SK-N-SH (cell line): ENCODE measurements around the gene PTPRK. TPM values are rescaled to one million over a fixed set of nuclear protein-coding genes. Genes with fewer than 3 reads are reported as not detected.

Experiments
- CTCF ChIA-PET: fragments of 300-600, 350-600 bp; formaldehyde crosslinking; extraction: SDS; loops from one replicate; lab custom pipeline; 2021; lab: Yijun Ruan, JAX
- POLR2A ChIA-PET: fragments of 350-600 bp; sonication (Branson Sonifier 250); formaldehyde crosslinking; extraction: SDS; loops from one replicate; lab custom pipeline; 2020; ENCODE audit warnings: antibody characterized with exemption, inconsistent platforms; lab: Yijun Ruan, JAX
- DNase-seq: peaks from one replicate; pipeline ENCODE4 v3.0.0; 2012
- H2AFZ ChIP-seq: fragments of 200-600 bp; sonication (generic); 2 replicates; pipeline ENCODE4 v1.8.1; 2016; ENCODE audit warnings: antibody characterized with exemption, mild to moderate bottlenecking, low read depth
- H3F3A ChIP-seq: fragments of 200-600 bp; sonication (generic); replicated peaks from 2 replicates; pipeline ENCODE3; 2016; ENCODE audit warnings: antibody characterized with exemption, mild to moderate bottlenecking; ENCODE audit not compliant: insufficient read depth
- H3K27ac ChIP-seq, 2 experiments: fragments of 200-500 bp in 1 of 2; fragments of 200-600 bp in 1 of 2; sonication (Bioruptor generic) in 1 of 2; sonication (generic), shearing (Covaris generic) in 1 of 2; 2 replicates each; pipeline versions ENCODE4 v1.5.1 to v1.6.1; 2014 to 2016; ENCODE audit warnings: low read depth in 2 of 2, inconsistent platforms in 1 of 2, low read length in 1 of 2, mild to moderate bottlenecking in 1 of 2, mixed read lengths in 1 of 2
- H3K27me3 ChIP-seq: fragments of 200-600 bp; sonication (generic), shearing (Covaris generic); 2 replicates; pipeline ENCODE4 v1.6.1; 2016; ENCODE audit warnings: mixed run types; ENCODE audit not compliant: insufficient read depth
- H3K36me3 ChIP-seq, 2 experiments: fragments of 200-500 bp in 1 of 2; fragments of 200-600 bp in 1 of 2; sonication (Bioruptor generic) in 1 of 2; sonication (generic) in 1 of 2; replicated peaks in 1 of 2; 2 replicates each; pipeline versions ENCODE3 to v1.5.1; 2014 to 2016; ENCODE audit warnings: low read length in 1 of 2, mild to moderate bottlenecking in 1 of 2; ENCODE audit not compliant: insufficient read depth in 2 of 2, control insufficient read depth in 1 of 2
- H3K4me1 ChIP-seq, 2 experiments: fragments of 200-500 bp in 1 of 2; fragments of 200-600 bp in 1 of 2; sonication (Bioruptor generic) in 1 of 2; sonication (generic), shearing (Covaris generic) in 1 of 2; 2 replicates each; pipeline versions ENCODE4 v1.5.1 to v1.6.1; 2014 to 2016; ENCODE audit warnings: low read depth in 1 of 2, low read length in 1 of 2, mixed run types in 1 of 2; ENCODE audit not compliant: insufficient read depth in 2 of 2, control insufficient read depth in 1 of 2
- H3K4me2 ChIP-seq: fragments of 200-600 bp; sonication (generic), shearing (Covaris generic); 2 replicates; pipeline ENCODE4 v1.6.1; 2017; ENCODE audit warnings: mixed run types
- H3K4me3 ChIP-seq, 2 experiments: fragments of 200-500 bp in 1 of 2; fragments of 200-600 bp in 1 of 2; sonication (Bioruptor generic) in 1 of 2; sonication (generic), shearing (Covaris generic) in 1 of 2; 2 replicates each; pipeline versions ENCODE4 v1.5.1 to v1.8.1; 2014 to 2016; ENCODE audit warnings: low read depth in 2 of 2, inconsistent platforms in 1 of 2, low read length in 1 of 2, mild to moderate bottlenecking in 1 of 2, mixed read lengths in 1 of 2, moderate library complexity in 1 of 2
- H3K79me2 ChIP-seq: fragments of 200-600 bp; sonication (generic); 2 replicates; pipeline ENCODE4 v1.8.1; 2017; ENCODE audit warnings: mild to moderate bottlenecking; ENCODE audit not compliant: insufficient read depth
- H3K9ac ChIP-seq: fragments of 200-600 bp; sonication (generic); 2 replicates; pipeline ENCODE4 v1.6.1; 2017; ENCODE audit warnings: mixed run types
- H3K9me2 ChIP-seq: fragments of 200-600 bp; sonication (generic); 2 replicates; pipeline ENCODE4 v1.6.1; 2017; ENCODE audit warnings: mixed run types
- H3K9me3 ChIP-seq: fragments of 200-600 bp; sonication (generic); 2 replicates; pipeline ENCODE4 v1.6.1; 2017; ENCODE audit warnings: mixed run types, mild to moderate bottlenecking, moderate library complexity
- H4K20me1 ChIP-seq: fragments of 200-600 bp; sonication (generic); 2 replicates; pipeline ENCODE4 v1.6.1; 2017; ENCODE audit warnings: mild to moderate bottlenecking, mixed run types; ENCODE audit not compliant: insufficient read depth
- CHD2 ChIP-seq: fragments of 150-350 bp; IDR thresholded peaks from 2 replicates; pipeline ENCODE4 v1.6.1; 2018; ENCODE audit warnings: low read length; ENCODE audit not compliant: partially characterized antibody
- CTCF ChIP-seq: fragments of 200-600 bp; sonication (generic); IDR thresholded peaks from 2 replicates; pipeline ENCODE4 v1.6.1; 2017; ENCODE audit warnings: antibody characterized with exemption, mild to moderate bottlenecking, moderate library complexity
- EZH2phosphoT487 ChIP-seq: fragments of 200-600 bp; sonication (generic); IDR thresholded peaks from 2 replicates; pipeline ENCODE4 v1.6.1; 2017; ENCODE audit warnings: low read depth, mixed run types, mild to moderate bottlenecking, antibody characterized with exemption, moderate library complexity, borderline replicate concordance
- IRF3 ChIP-seq: fragments of 150-350 bp; IDR thresholded peaks from 2 replicates; pipeline ENCODE4 v1.6.1; 2016; ENCODE audit warnings: mild to moderate bottlenecking, low read depth, low read length
- JUND ChIP-seq: IDR thresholded peaks from 2 replicates; pipeline ENCODE4 v1.4.0; 2012
- MAX ChIP-seq: IDR thresholded peaks from 2 replicates; pipeline ENCODE4 v1.4.0; 2012; ENCODE audit warnings: low read depth
- NRF1 ChIP-seq: IDR thresholded peaks from 2 replicates; pipeline ENCODE4 v1.6.1; 2012; ENCODE audit warnings: low read depth, mild to moderate bottlenecking, low read length
- RAD21 ChIP-seq: IDR thresholded peaks from 2 replicates; pipeline ENCODE4 v1.6.1; 2012; ENCODE audit warnings: mild to moderate bottlenecking, low read length
- REST ChIP-seq: IDR thresholded peaks from 2 replicates; pipeline ENCODE4 v1.6.1; 2012; ENCODE audit warnings: mild to moderate bottlenecking, low read depth, low read length, moderate library complexity
- RXRA ChIP-seq: IDR thresholded peaks from 2 replicates; pipeline ENCODE4 v1.4.0; 2012; ENCODE audit warnings: low read depth, mild to moderate bottlenecking, borderline replicate concordance
- SIN3A ChIP-seq: IDR thresholded peaks from 2 replicates; pipeline ENCODE4 v1.6.1; 2012; ENCODE audit warnings: low read depth, mild to moderate bottlenecking, low read length, moderate library complexity, borderline replicate concordance
- TAF1 ChIP-seq: IDR thresholded peaks from 2 replicates; pipeline ENCODE4 v1.6.1; 2012; ENCODE audit warnings: low read depth, mild to moderate bottlenecking, low read length, moderate library complexity, borderline replicate concordance
- TCF12 ChIP-seq: IDR thresholded peaks from 2 replicates; pipeline ENCODE4 v1.4.0; 2012
- USF2 ChIP-seq: fragments of 150-350 bp; IDR thresholded peaks from 2 replicates; pipeline ENCODE4 v1.6.1; 2017; ENCODE audit warnings: antibody characterized with exemption, low read length, low read depth, borderline replicate concordance
- WGBS: methylation state at CpG from one replicate; pipeline ENCODE4 v1.1.6; 2017; ENCODE audit warnings: low lambda C conversion rate; 5-methylcytosine and 5-hydroxymethylcytosine counted together
- polyA plus RNA-seq, 3 experiments: library from polyadenylated mRNA; depleted of rRNA; stranded (reverse); fragments of >200 nt; gene quantifications; 2 replicates each; pipeline ENCODE4 v1.2.3, GENCODE V29; 2012

The PTPRK gene
- polyA plus RNA-seq, 1 of the 3 experiments (the other 2 are of a cell fraction) = 9.5 TPM

- Histone ChIP-seq H3K27me3 (no peaks in the 10 kb centered on the region), H3F3A (no peaks in the 10 kb centered on the region), H3K4me2 (no peak overlapping the region), H4K20me1 (no peaks in the 10 kb centered on the region), H3K4me1 (no peaks in the 10 kb centered on the region), H3K27ac (no peak overlapping the region), H3K79me2 (no peaks in the 10 kb centered on the region), H3K36me3 (no peaks in the 10 kb centered on the region), H3K9me3 (no peaks in the 10 kb centered on the region), H2AFZ (no peak overlapping the region), H3K9me2 (no peaks in the 10 kb centered on the region), H3K9ac (no peak overlapping the region), H3K4me3 (no peak overlapping the region)
- ChIA-PET POLR2A (no interaction called here), CTCF (no interaction called here)
- no peak for TF ChIP-seq USF2
- no peak for TF ChIP-seq JUND
- no peak for TF ChIP-seq IRF3
- TF ChIP-seq RXRA = no peak
- no peak for TF ChIP-seq CTCF
- TF ChIP-seq NRF1 = no peak
- no peak for TF ChIP-seq SIN3A
- DNase-seq = no peak
These were observed 40.6 kb upstream of the PTPRK start for GRCh38 chr6:128560966-128561365.

- Histone ChIP-seq H3K9me3 (no peaks in the 10 kb centered on the region), H4K20me1 (no peaks in the 10 kb centered on the region), H3K9me2 (no peaks in the 10 kb centered on the region), H3K36me3 (no peaks in the 10 kb centered on the region), H3F3A (no peaks in the 10 kb centered on the region), H2AFZ (peak overlapping the region; percentile 23; the same call in 1 of the 2 replicates), H3K27me3 (no peaks in the 10 kb centered on the region), H3K4me1 (no peaks in the 10 kb centered on the region), H3K4me3 (no peak overlapping the region), H3K79me2 (no peaks in the 10 kb centered on the region), H3K9ac (no peak overlapping the region), H3K4me2 (no peak overlapping the region), H3K27ac (no peak overlapping the region; a peak in 1 of 4 replicates)
- DNase-seq = no peak
- ChIA-PET CTCF (interaction anchor here (1.0 kb wide), 1 partner anchor 32 kb away, joined by 3 read pairs; no protein-coding TSS in a partner anchor), POLR2A (no interaction called here)
- WGBS = 38% methylated on average over 2 of the region's 2 CpGs
- TF ChIP-seq RXRA = no peak
- TF ChIP-seq REST = no peak
- no peak for TF ChIP-seq RAD21
- no peak for TF ChIP-seq TAF1
- no peak for TF ChIP-seq JUND
- TF ChIP-seq EZH2phosphoT487 = no peak
- no peak for TF ChIP-seq MAX
- peak; percentile 51 for TF ChIP-seq TCF12
- TF ChIP-seq CHD2 = no peak
These were observed 38.5 kb upstream of the PTPRK start for GRCh38 chr6:128558924-128559323.
